GM18520 (cell line): ENCODE results near the gene IFNA4.
"Not testable (repeated sequence)": the region's sequence is repeated elsewhere in the genome, so short reads cannot be mapped to it uniquely, and the experiment has no call there.

Experiments used
- ATAC-seq: cut with Tn5 transposase; IDR thresholded peaks from one replicate; pipeline ENCODE4 v1.9.1; 2021; ENCODE audit not compliant: unreplicated experiment

IFNA4 gene

GRCh38 chr9:21187487-21187886 is at the start of gene IFNA4:
Gene IFNA4 (minus strand): TSS chr9:21187587. CDS start chr9:21187531, 56 bp downstream.
- not testable (repeated sequence) for ATAC-seq

GRCh38 chr9:21236360-21236714 is 49.0 kb upstream of the IFNA4 start:
- not testable (repeated sequence) for ATAC-seq

- peak; percentile 70 for ATAC-seq
Observed at GRCh38 chr9:21235468-21236359, 48.3 kb upstream of the IFNA4 start.

GRCh38 chr9:21234153-21234687 is 46.8 kb upstream of the IFNA4 start:
- ATAC-seq = no peak

- no peak for ATAC-seq
Observed at GRCh38 chr9:21233258-21233657, 45.9 kb upstream of the IFNA4 start.

- ATAC-seq = no peak
Observed at GRCh38 chr9:21228122-21228521, 40.7 kb upstream of the IFNA4 start, which contains the start of gene IFNA17. Gene IFNA17 (minus strand): TSS chr9:21228222. CDS start chr9:21228173, 49 bp downstream.

GRCh38 chr9:21217211-21217610 is 29.8 kb upstream of the IFNA4 start, which contains the start of gene IFNA16:
Gene IFNA16 (minus strand): TSS chr9:21217311. CDS start chr9:21217305, 6 bp downstream.
- ATAC-seq = not testable (repeated sequence)

GRCh38 chr9:21213411-21214326 is 26.3 kb upstream of the IFNA4 start:
- ATAC-seq = peak; percentile 56

- ATAC-seq = not testable (repeated sequence)
Observed at GRCh38 chr9:21212160-21212559, 24.8 kb upstream of the IFNA4 start.

GRCh38 chr9:21210782-21211181 is 23.4 kb upstream of the IFNA4 start:
- not testable (repeated sequence) for ATAC-seq

- no peak for ATAC-seq
Observed at GRCh38 chr9:21210311-21210710, 22.9 kb upstream of the IFNA4 start.

GRCh38 chr9:21207043-21207442 is 19.7 kb upstream of the IFNA4 start, which contains the start of gene IFNA10:
Gene IFNA10 (minus strand): TSS chr9:21207143. CDS start chr9:21207097, 46 bp downstream.
- not testable (repeated sequence) for ATAC-seq

GRCh38 chr9:21205204-21205603 is 17.8 kb upstream of the IFNA4 start:
- ATAC-seq = no peak

GRCh38 chr9:21202105-21202504 is 14.7 kb upstream of the IFNA4 start, which contains the start of gene IFNA7:
Gene IFNA7 (minus strand): TSS chr9:21202205. CDS start chr9:21202165, 40 bp downstream.
- ATAC-seq = not testable (repeated sequence)

GRCh38 chr9:21194867-21195776 is 7.7 kb upstream of the IFNA4 start:
- peak; percentile 80 for ATAC-seq

GRCh38 chr9:21182810-21183736 is 4.3 kb downstream of the IFNA4 start:
- ATAC-seq = peak; percentile 90

- no peak for ATAC-seq
Observed at GRCh38 chr9:21174671-21175070, 12.7 kb downstream of the IFNA4 start.

- ATAC-seq = no peak
Observed at GRCh38 chr9:21172156-21172555, 15.2 kb downstream of the IFNA4 start.

GRCh38 chr9:21171351-21171750 is 16.0 kb downstream of the IFNA4 start:
- ATAC-seq = no peak
